HG02610 (cell line): ENCODE data around the gene ASTN2.

Experiments
- ATAC-seq: cut with Tn5 transposase; IDR thresholded peaks from one replicate; pipeline ENCODE4 v1.9.1; 2021; ENCODE audit warnings: mild to moderate bottlenecking, moderate library complexity; ENCODE audit not compliant: unreplicated experiment

Gene ASTN2

DNA sequence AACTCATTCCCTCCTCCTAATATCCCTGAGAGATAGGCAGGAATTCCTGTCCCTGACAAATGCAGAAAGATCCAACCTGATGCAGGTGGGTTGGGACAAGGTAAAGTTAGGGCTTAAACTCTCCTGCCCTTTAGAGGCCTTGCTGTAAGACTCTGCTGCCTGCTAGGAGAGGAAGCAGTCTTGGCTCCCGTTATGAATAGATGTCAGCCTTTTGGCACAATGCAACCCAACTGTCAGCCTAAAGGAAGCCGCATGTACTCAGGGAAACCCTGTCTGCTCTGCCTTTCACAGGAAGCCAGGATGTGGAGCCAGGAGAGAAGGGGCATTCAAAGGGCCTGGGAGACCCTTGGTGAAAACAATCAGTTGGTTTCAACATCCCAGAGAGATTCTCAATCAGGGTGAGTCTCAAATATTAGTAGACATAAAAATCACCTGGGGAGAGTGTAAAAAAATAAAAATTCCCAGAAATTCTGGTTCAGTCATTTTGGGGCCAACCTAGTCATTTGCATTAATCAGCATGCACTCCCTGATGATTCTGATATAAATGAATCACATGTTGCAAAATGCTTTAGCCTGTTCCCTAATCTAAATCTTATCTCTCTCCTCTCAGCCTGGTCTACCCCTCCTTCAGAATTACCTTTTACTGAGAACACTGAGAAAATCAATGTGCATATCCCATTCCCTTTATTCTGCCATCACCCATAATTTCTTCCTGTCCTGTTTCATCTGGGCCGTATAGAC, 864.0 kb downstream of the ASTN2 start:
- no peak for ATAC-seq

DNA sequence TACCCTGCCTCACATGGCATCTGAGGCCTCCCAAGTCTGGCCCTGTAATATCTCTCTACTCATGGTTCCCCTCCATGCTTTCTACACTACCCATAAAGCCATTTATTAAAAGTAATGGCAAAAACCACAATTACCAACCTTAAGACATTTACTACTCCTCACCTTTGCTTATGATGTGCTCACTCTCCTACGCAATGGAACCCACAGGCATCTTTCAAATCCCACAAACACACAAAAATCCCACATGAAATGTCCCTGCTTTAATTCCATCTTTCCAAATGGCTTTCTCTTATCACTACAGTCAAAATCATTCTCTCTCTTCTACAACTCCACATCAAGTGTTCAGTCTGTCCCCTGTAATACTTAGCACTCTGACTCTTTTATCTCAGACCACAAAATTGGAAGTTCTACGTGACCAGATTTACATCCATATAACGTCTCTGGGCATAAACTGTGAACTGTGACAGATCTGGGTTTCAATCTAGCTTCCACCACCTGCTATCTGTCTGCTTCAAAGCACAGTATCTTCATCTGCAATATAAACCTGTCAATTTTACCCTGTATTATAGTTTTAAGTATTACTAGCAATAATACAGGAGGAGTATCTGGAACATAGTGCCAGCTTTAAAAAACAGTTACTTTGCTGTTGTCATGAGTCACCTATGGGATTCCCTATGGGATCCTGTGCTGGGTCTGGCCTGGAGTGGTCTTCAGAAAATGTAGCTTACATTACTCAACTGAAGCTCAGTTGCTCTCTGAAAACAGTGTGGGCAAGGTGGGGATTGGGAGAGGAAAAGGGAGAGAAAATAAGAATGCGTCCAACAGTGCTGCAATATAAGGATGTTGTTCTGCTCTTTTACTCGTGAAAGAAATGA, 864.8 kb downstream of the ASTN2 start:
- no peak for ATAC-seq

DNA sequence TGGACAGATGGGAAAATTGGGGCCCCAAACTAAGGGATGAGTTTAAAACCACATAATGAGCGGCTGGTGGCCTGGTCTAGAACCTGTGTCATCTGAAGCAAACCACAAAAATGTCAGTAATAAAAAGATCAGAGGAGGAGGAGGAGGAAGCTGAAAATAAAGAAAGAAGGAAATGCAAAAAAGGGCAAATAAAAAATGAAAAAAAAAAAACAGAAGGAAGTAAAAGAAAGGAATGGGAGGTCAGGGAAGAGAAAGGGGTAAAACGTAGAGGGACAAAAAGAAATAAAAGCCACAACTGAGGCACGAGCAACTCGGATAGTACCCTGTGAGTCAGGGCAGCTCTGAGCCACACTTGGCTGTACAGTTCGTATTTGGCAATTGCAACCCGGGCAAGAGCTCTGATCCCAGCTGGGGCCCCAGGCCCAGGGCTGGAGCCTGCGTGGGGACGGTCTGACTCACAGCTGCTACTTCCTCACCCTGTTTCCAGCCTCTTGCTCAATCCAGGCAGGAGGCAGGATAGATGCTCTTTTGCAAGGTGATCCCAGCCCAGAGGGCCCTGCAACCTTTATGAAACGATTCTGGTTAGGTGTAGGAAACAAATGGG, 865.7 kb downstream of the ASTN2 start:
- no peak for ATAC-seq

DNA sequence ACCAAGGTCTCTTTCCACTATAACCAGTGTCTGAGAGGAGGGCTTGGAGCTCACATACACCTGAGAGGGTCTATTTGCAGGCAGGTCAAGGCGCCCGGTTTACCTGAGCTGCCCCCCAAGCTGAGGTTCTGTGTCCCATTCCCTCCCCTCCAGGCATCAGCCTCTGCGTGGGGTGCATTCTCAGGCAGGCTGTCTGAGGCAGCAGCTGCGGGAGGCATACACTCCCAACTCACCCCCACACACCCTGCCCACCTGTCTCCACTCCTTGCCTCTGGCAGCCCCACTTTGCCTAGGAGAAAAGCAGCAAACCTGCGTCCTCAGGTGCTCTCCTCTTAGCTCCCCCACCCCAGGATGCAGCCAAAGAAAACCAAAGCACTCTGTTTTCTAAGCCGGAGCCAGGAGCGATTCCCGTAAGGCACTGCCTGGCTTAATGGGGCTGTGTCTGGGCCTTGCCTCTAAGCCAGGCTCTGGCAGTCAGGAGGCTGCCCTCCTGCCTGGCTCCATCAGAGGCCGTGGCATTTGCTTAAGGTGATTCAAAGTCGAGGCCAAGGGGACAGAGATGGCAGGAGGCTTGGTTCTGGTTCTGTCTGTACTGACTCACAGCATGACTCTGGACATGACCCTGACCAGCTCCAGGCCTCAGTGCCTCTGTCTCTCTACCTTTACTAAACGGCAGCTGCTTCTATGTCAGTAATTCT, 867.0 kb downstream of the ASTN2 start:
- ATAC-seq = no peak

DNA sequence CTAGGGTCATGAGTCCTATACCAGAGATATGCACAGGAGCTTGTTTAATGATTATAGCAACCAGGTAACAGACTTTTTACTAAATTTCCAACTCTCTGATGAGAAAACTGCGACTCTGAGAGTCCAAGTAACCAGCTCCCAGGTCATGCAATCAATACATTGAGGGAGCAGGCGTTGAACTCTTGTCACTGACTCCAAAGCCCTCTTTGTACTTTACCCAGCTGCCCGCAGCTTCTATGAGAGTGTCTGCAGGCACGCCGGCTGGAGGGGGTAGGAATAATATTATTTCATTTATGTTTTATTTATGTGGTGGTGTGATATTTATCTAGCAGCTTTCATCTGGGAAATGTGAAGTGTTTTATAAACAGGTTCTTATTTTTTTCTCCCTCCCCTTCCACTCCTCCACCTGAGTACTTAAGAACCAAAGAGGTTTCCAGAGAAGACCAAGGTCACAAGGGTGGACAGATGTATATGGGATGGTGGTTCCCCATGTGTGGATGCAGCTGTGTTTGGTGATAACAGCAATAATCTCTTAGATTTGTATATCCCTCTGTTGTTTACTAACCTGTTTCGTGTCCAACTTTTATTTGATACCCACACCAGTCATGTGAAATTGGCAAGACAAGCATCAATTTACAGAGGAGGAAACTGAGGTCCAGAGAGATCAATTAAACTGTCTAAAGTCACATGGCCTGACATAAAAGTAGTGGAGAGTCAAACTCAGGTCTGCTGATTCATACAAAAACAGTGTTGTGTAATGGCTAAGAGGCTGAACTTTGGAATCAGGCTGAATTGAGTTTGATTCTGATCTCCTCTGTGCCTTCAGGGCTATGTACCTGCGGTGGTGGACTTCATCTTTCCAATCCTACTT, 867.9 kb downstream of the ASTN2 start:
- no peak for ATAC-seq

DNA sequence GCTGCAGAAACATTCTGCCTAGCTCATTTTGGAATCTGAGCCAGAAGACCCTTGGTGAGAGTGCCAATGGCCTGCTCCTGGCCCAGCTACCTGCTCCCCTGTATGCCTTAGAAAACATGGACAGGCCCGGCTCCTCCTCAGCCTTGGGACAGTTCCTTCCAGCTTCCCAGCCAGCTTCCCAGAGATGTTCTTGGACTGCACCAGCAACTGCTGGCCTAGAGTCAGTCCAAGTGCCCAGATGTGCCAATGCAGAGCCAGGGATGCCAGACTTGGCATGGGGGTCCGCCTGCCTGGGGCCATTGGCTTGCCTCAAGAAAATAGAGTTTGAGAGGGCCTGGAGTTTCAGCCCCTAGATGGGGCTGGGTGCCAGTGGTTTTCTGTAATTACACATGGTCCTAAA, 870.0 kb downstream of the ASTN2 start:
- no peak for ATAC-seq

DNA sequence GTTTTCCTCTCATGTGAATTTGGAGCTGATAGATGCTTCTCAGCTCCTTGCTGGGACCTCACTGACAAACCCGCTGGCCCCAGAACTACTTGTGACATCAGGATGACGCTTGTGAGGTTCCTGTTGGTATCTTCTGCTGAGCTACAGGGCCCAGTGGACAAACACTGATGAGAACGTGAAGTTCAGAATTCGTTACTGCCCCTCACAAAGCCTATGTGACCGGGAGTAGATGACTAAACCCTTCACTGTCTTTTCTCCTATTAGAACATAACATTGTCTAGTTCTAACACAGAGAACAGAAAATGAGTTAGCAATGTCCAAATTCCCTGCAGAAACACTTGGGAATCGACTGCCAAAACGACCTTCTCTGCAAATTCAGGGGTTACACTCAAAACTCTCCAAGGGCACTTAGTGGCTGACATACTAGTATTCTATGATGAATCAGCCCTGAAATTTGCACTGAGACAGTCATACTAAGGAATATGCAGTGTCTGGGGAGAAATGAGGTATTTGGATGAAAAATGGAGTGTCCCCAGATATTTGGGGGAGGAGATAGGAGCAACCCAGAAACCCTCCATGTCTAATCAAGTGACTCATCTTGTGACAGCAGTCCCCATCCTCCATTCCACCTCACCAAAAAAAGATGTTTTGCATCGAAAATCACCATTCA, 871.0 kb downstream of the ASTN2 start:
- no peak for ATAC-seq

DNA sequence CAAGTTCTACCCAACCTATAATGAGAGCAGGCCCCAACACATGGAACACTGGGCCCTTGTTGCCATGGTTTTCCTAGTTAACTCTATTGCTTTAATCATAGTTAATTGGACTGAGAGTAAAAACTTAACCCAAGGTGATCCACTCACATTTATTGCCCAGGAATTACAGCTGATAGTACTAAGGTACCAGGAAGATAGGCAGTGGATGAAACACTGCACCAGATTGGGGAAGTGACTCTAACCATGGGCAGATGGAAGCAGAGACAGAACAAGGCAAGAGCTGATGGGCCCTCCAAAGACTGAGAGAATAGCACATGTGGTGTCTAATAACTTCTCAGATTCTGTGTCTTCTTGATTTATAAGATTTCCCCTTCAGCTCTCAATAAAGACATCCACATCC, 873.5 kb downstream of the ASTN2 start:
- ATAC-seq = no peak

DNA sequence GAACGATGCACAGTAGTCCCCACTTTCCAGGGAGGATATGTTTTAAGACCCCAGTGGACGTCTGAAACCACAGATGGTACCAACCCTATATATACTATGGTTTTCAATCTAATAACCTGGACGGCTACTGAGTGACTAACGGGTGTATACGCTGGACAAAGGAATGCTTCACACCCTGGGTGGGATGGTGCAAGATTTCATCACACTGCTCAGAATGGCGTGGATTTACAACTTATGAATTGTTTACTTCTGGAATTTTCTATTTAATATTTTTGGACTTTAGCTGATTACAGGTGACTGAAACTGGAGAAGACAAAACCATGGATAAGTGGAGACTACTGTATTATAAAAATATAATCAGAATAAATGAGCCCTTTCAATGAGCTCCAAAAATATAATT, 875.3 kb downstream of the ASTN2 start:
- no peak for ATAC-seq

DNA sequence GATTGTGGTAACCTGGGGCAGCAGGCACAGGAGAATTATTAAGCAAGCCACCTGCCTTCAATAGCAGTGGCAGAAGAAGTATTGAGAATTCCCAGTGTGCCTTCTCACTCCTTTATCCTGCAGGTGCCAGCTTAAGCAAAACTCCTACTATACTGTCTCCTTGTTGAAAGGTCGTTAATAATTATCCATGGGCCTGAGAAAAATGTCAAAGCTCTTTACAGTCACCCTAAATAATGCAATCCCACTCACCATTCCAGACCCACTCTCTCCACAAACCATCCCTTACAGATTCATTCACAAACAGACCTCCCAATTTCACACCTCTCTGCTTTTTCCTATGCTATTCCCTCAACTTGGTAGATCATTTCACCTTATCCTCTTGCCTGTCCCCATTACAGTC, 889.2 kb downstream of the ASTN2 start:
- ATAC-seq = no peak

DNA sequence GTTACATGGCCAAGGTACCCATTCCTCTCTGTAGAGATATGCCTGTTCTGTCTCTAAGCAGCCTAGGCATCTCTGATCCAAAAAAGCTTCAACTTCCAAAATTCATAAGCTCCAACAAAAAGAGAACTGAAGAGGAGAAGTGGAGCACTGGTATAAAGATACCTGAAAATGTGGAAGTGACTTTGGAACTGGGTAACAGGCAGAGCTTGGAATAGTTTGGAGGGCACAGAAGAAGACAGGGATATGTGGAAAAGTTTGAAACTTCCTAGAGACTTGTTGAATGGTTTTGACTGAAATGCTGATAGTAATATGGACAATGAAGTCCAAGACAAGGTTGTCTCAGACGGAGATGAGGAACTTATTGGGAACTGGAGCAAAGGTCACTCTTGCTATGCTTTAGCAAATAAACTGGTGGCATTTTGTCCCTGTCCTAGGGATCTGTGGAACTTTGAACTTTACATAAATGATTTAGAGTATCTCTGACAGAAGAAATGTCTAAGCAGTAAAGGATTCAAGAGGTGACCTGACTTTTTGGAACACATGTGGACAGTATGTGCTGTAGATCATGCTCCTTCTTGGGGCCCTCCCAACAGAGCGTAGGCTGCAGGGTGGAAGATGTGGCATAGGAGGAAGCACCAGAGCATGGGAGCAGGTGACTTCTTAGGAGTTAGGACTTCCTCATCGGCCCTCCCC, 889.9 kb downstream of the ASTN2 start:
- no peak for ATAC-seq

DNA sequence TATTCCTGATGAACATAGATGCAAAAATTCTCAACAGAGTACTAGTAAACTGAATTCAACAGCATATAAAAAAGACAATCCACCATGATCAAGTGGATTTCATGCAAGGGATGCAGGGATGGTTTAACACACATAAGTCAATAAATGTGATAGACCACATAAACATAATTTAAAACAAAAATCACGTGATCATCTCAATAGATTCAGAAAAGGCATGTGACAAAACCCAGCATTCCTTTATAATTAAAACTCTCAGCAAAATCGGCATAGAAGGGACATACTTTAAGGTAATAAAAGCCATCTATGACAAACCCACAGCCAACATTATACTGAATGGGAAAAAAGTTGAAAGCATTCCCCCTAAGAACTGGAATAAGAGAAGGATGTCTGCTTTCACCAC, 894.6 kb downstream of the ASTN2 start:
- no peak for ATAC-seq

DNA sequence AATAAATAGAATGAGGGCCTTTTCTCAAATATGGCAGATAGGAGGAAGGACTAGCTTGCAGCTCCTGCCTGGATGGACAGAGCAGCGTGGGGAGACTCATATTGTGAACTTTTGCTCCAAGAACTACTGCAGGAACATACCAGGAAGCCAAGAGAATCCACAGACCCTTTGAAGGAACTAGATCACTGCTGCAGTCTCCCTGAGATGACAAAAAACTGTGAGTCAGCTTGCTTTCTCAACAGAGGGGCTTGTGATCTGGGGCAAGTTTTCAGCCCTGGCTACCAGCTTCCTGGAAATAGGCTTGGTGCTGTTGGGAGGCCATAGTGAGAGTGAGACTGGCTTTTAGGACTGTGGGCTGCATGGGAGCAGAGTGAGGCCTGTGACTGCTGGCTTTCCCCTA, 898.4 kb downstream of the ASTN2 start:
- no peak for ATAC-seq

DNA sequence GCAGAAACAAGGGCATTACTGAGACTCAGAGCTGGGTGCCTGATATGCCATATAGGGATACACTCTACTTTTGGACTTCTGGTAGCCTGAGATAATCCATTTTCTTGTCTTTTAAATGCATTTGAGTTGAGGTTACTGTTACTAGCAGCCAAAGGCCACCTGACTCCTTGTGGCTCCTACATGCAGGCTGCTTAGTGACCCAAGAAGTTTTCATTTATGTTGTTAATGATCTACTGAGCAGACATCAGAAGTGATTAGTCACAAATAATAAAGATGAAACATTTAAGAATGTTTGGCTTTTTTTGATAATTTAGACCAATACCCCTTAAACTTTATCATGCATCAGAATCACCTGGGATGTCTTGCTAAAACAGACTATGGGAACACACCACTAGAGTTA, 899.3 kb downstream of the ASTN2 start:
- ATAC-seq = no peak

DNA sequence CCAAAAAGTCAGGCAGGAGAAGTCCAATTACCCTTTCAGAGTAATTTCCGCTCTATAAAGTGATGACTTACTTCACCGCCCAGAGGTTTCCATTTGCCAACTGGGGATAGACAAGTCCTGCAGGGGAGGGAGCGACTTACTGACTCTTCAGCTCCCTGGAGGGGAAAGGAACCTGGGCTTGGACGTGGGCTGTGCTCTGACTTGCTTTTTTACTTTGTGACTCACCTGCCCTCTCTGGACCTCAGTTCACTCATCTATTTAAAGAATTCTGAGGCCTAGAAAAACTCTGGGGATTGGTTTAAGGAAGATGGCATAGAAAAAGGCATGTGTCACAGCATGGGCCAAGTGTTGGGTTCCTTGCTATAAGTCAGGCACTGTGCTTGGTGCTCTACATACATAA, 908.2 kb downstream of the ASTN2 start:
- no peak for ATAC-seq

DNA sequence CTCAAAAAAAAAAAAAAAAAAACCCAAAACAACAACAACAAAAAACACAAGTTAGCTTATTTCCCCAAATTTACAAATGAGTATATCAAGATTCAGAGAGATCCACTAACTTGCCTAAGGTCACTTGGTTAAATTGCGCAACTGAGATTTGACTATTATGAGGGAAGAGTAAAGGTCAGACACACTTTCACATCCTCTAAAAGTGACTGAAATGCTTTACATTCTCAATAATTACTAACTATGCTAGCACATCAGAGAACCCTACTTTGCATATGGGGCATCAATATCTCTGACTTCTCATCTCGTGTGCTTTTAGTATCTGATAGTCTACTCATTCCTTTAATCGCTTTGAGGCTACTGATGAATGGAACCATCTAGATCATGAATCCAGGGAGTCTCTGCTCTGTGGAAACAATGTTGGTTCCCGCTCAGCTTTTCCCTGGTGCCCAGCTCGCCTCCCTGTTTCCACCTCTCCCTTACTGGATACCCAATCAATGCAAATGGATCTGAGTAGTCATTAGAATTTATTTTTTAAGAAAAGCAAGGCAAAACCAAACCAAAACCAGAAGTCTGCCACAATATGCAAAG, 909.9 kb downstream of the ASTN2 start:
- peak; percentile 46 for ATAC-seq

DNA sequence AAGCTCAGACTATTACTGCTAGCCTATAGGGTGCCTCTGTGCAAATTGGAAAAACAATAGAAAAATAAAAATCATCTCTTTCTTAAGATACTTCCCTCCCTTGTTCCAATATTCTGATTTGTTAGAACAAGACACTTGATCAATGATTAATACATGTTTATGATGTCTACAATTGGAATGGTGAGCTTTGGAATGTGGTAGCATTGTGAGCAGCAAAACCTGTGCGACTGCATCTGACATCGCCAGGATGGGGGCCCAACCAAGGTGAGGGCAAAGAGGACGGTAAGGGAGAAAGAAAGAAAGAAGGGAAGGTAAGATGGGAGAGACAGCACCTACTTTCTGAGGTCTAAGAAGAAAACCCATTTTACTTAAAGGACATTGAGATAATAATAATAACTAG, 910.8 kb downstream of the ASTN2 start:
- ATAC-seq = no peak

DNA sequence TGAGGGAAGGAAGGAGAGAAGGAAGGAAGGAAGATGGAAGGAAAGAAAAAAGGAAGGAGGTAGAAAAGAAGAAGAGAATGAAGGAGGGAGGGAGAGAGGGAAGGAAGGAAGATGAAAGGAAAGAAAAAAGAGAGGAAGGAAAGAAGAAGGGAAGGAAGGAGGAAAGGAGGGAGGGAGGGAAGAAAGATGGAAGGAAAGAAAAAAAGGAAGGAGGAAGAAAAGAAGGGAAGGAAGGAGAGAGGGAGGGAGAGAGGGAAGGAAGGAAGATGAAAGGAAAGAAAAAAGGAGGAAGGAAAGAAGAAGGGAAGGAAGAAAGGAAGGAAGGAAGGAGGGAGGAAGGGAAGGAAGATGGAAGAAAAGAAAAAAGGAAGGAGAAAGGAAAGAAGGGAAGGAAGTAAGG, 912.1 kb downstream of the ASTN2 start:
- ATAC-seq = no peak

DNA sequence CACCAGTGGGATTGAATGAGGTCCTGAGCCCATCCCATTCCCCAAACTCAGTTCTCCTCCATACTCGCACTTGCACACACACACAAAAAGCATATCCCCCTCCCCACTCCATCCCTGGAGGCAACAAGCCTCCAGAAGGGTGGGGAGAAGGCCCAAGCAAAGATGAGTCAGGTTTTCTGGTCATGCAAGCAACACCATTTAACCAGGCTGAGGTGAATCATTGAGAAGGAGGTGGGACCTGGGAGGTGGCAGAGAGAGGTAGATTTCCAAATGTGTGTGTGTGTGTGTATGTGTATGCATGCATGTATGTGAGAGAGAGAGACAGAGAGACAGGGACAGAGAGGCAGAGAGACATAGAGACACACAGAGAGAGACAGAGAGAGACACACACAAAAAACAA, 913.0 kb downstream of the ASTN2 start:
- ATAC-seq = no peak
